Measurements from ENCODE around the gene ID1.
A peak's percentile ranks its signal among the peaks of the same experiment; 100 is the strongest.
"Not testable (repeated sequence)": the region's sequence is repeated elsewhere in the genome, so short reads cannot be mapped to it uniquely, and the experiment has no call there.

The ID1 gene

GRCh38 chr20:31604567-31605030 is 490 bp upstream of the ID1 start:
- TF ChIP-seq CTCF (IDR thresholded peaks at IDR 0.05; ENCODE audit: low read depth, low read length): no peak

GRCh38 chr20:31605902-31606803 is 1.1 kb downstream of the ID1 start:
- no peak for TF ChIP-seq CTCF (IDR thresholded peaks at IDR 0.05; ENCODE audit: low read depth, low read length)
- peak overlapping the region; percentile 69 for H3K4me3 ChIP-seq (ENCODE audit: low read depth, low read length)

More at GRCh38 chr20:31604567-31605030, 490 bp upstream of the ID1 start:
- H3K4me3 ChIP-seq (ENCODE audit: low read depth, low read length): peak overlapping the region; percentile 69

- H3K4me3 ChIP-seq (ENCODE audit: low read depth, low read length): peak overlapping the region; percentile 69
- TF ChIP-seq CTCF (IDR thresholded peaks at IDR 0.05; ENCODE audit: low read depth, low read length): no peak
These were observed 1.9 kb downstream of the ID1 start for GRCh38 chr20:31606804-31607639.

GRCh38 chr20:31607640-31608250 is 2.7 kb downstream of the ID1 start:
- H3K4me3 ChIP-seq (ENCODE audit: low read depth, low read length): peak overlapping the region; percentile 69
- no peak for TF ChIP-seq CTCF (IDR thresholded peaks at IDR 0.05; ENCODE audit: low read depth, low read length)

GRCh38 chr20:31608251-31608945 is 3.3 kb downstream of the ID1 start:
- H3K4me3 ChIP-seq (ENCODE audit: low read depth, low read length): peak overlapping the region; percentile 11; the same call in 1 of the 2 replicates
- TF ChIP-seq CTCF (IDR thresholded peaks at IDR 0.05; ENCODE audit: low read depth, low read length): no peak

- H3K4me3 ChIP-seq (ENCODE audit: low read depth, low read length): not testable (repeated sequence)
These were observed 7.2 kb downstream of the ID1 start for GRCh38 chr20:31612271-31612640.

GRCh38 chr20:31615416-31615815 is 10.3 kb downstream of the ID1 start:
- TF ChIP-seq CTCF (IDR thresholded peaks at IDR 0.05; ENCODE audit: low read depth, low read length): no peak
- no peak overlapping the region for H3K4me3 ChIP-seq (ENCODE audit: low read depth, low read length)

Measured in WI38 (cell line).